Endometrial microvascular endothelial cells (primary cell): ENCODE data around the gene EIF5B. TPM values are rescaled to one million over a fixed set of nuclear protein-coding genes. Genes with fewer than 3 reads are reported as not detected.

Source experiments
- in situ Hi-C: cut with HindIII; loops from 2 replicates; pipeline ENCODE4 v1.10.0; 2017; ENCODE audit warnings: low sequenced_read_pairs, low pct_unique_long_range_greater_than_20kb; ENCODE audit errors: inconsistent ontology term
- total RNA-seq: library from RNA; depleted of rRNA; stranded (reverse); fragments of >200 nt; gene quantifications from one replicate; pipeline ENCODE4 v1.2.3, GENCODE V29; 2015; ENCODE audit errors: inconsistent ontology term

Gene EIF5B
- total RNA-seq, 1 donor from 2014 or later = 19.2 TPM

GRCh38 chr2:99439971-99440505, 102.8 kb downstream of the EIF5B start:
- in situ Hi-C loops = no loop called here

GRCh38 chr2:99442837-99443236, 105.6 kb downstream of the EIF5B start:
- in situ Hi-C loops = no loop called here

GRCh38 chr2:99444222-99444621, 107.0 kb downstream of the EIF5B start:
- in situ Hi-C loops = no loop called here

- in situ Hi-C loops = no loop called here
Observed at GRCh38 chr2:99445065-99445464, 107.9 kb downstream of the EIF5B start.

GRCh38 chr2:99448556-99448955, 111.4 kb downstream of the EIF5B start:
- in situ Hi-C loops = no loop called here

- in situ Hi-C loops = no loop called here
Observed at GRCh38 chr2:99450199-99450598, 113.0 kb downstream of the EIF5B start.

Other genes starting within 250 kb of the EIF5B start
- 1.1 TPM for gene C2orf15, start 195.7 kb upstream of the EIF5B start, total RNA-seq
- 0.09 TPM for gene TSGA10, start 182.4 kb upstream of the EIF5B start, total RNA-seq
- 6.5 TPM for gene LIPT1, start 182.4 kb upstream of the EIF5B start, total RNA-seq
- 17.8 TPM for gene MITD1, start 156.3 kb upstream of the EIF5B start, total RNA-seq
- 48.1 TPM for gene MRPL30, start 156.2 kb upstream of the EIF5B start, total RNA-seq
- gene LYG2, start 81.7 kb upstream of the EIF5B start, total RNA-seq = not detected
- not detected for gene LYG1, start 36.2 kb upstream of the EIF5B start, total RNA-seq
- gene TXNDC9, start 1.1 kb upstream of the EIF5B start, total RNA-seq = 99.1 TPM
- 17.7 TPM for gene REV1, start 152.6 kb downstream of the EIF5B start, total RNA-seq